Stimulated activated CD8-positive, alpha-beta memory T cell treated with anti-CD3 and anti-CD28 coated beads, Interleukin-15, amount 100 ng/mL, for 4 hours (primary cell): ENCODE measurements around the gene TRABD2B.

Experiments used
- DNase-seq, 2 donors: peaks; one replicate each; pipeline ENCODE4 v3.0.0-alpha.2; 2020; ENCODE audit warnings: low read depth in 2 of 2

The TRABD2B gene

DNA sequence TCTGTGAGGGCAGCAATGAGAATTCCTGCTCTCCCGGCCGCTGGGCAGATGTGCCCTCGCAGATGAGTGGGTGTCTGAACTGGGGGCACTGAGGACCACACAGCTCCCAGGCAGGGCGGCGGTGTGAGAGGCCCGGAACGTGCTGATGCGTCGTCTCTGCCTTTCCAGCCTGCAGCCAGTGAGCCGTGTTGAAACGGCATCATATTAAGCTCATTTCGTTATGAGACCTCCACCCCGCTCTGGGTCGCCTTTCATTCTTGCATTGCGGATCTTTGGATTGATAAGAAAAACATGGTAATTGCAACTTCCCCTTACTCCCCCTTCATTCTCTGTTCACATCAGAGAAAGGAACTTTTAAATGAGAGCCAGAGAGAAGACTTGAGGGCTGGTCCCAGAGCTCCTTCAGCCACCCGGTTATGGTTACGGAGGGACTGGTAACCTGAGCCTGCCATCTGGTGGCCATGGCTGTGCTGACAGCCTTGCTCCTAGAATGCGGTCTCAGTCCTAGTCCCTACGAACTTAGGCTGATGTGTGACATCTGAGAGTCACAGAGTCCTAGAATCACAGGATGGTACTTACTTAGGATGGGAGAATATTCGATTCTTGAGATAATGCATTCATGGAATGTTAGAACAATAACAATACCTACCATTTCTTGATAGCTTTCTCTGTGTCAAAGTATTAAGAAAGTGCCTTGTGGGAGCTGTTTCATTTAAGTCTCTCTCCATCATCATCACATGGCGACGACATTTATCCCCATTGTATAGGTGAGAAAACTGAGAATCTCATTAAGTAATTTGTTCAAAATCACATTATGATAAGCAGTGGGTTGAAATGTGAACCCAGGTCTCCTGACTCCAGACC, 271.0 kb downstream of the TRABD2B start:
- peak; percentile 8 to 40 for DNase-seq

DNA sequence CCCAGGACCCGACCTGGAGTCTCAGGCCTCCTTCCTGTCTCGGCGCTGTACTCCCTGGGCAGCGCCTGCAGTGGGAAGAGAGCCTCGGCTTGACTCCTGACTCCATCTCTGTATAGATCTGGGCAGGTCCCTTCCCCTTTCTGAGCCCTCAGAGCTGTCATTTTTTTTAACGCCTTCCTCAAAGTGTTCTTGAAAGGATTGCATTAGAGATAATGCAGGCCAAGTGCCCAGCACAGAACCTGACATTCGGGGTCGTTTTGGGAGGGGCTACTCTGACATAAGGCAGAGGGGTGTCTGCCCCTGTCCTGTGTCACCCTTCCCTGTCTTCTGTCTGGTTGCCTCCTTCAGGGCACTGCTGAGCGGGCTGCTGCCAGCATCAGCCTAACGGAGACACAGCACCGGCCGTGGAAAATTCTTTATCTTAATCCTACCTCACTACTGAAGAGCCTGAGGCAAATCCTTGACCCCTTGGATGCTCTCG, 271.6 kb downstream of the TRABD2B start:
- no peak for DNase-seq

DNA sequence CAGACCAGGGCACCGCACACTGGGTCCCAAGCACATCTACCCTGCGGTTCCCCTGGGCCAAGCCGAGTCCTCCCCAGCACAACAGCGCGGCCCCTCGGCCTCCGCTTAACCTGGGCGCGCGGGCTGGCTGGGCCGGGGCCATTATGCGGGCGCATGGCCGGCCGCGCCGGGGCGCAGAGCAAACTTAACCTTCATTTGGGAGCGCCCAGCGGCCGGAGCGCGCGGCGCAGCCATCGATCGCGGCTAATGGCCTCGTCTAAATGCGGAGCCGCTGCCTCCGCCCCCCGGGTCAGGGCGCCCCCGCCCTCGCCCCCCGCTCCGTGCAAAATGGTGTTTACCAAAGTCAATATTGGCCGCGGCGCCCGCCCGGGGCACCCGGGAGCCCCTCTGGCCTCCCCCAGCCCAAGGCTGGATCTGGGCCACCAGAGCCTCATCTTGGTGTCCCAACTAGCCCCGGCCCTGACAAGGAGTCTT, 272.1 kb downstream of the TRABD2B start:
- DNase-seq: no peak

DNA sequence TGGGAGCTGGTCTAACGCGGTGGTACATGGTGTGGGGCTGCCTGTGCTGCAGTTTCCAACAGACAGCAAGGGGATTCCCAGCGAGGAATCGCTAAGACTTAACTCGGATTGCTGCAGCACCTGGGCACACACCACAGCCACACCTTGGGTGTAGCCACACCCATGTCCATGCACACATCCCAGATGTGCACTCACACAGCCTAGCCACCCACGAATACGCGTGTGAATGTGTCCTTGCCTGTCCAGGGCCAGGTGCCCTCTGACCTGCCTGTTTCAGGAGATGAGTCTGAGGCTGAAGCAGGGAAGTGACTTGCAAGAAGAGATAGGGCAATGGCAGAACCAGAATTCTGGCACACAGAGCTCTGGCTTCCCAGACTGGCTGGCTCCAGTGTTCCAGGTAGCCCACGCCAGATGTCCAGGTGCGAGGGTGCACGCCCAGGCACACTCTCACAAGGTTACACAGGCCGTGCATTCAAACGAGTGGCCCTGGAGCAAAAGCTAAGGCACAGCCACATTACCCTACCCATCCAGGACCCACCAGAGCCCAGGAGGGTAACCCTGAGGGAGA, 272.7 kb downstream of the TRABD2B start:
- no peak for DNase-seq

DNA sequence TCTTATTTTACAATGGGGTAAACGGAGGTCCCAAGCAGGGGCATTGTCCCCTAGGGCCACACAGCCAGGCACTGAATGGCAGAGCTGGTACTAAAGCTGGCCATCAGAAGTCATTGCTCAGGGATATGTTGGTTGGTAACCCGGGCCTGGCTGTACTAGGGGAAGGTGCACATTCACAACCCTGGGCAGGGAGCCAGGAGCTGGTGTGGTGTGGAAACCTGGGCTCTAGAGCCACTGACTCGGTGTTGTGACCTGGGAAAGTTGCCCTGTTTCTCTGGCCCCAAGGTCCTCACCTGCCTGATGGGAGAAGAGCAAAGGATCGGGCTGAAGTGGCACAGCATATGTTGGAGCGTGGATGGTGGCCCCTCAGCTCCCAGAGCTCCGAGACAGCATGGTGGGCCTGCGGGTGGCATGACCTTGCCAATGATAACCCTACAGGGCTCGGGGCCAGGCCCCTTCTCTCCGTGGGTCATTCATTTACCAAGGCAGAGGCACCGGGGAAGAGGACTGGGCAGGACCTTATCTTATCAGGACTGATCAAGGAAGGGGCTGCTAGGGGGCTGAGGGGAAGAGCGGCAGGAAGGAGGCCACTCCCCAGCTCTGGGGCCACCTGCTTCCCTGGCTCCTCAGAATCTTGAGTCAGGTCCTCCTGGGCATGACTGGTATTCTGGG, 274.1 kb downstream of the TRABD2B start:
- no peak for DNase-seq

DNA sequence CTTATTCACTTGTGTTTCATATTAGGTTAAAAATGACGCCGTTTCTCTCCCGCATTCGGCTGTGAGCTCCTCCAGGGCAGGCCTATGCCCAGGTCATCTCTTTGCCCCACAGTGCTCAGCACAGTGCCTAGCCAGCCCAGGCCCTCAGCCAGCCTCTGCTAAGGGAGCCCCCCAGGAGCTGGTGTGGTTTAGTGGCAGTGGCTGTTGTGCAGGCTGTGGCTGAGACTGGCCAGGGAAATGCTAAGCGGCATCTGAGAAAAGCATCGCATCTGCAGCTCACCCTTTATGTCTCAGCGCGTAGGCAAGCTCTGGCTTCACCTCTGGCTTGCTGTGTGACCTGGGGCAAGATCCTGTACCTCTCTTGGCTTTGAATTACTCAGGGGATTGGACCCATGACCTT, 275.1 kb downstream of the TRABD2B start:
- no peak for DNase-seq

DNA sequence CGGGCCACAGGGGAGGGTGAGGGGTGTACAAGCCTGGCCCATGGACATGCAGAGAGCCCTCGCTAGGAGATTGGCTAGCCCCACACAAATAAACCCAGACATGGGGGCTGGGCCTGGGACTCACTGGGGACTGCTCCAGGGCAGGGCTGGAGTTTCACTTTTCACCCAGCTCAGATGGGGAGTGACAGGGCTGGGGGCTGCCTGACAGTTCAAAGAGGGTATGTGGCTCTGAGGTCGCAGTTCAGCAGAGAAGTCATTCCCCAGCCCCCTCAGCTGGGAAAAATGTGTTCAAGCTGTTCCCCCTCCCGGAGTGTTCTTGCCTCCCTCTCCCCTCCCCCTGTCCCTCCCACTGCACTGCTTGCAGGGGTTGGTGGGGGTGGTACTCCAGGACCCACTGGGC, 277.1 kb downstream of the TRABD2B start:
- DNase-seq: no peak

DNA sequence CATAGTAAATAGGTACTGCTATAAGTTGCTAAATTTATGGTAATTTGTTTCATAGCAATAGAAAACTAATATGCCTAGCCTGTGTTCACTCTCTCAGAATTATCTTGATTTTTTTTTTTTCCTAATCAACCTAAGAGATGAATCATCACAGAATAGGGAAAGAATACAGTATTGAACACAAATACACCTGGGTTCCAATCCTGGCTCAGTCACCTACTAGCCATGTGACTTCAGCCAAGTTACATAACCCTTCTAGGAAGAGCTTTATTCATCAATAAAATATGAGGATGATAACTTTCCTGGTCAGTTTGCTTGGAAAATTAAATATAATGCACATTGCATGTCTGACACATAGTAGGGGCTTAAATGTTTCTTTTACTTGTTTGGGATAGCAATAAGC, 279.8 kb downstream of the TRABD2B start:
- no peak for DNase-seq

DNA sequence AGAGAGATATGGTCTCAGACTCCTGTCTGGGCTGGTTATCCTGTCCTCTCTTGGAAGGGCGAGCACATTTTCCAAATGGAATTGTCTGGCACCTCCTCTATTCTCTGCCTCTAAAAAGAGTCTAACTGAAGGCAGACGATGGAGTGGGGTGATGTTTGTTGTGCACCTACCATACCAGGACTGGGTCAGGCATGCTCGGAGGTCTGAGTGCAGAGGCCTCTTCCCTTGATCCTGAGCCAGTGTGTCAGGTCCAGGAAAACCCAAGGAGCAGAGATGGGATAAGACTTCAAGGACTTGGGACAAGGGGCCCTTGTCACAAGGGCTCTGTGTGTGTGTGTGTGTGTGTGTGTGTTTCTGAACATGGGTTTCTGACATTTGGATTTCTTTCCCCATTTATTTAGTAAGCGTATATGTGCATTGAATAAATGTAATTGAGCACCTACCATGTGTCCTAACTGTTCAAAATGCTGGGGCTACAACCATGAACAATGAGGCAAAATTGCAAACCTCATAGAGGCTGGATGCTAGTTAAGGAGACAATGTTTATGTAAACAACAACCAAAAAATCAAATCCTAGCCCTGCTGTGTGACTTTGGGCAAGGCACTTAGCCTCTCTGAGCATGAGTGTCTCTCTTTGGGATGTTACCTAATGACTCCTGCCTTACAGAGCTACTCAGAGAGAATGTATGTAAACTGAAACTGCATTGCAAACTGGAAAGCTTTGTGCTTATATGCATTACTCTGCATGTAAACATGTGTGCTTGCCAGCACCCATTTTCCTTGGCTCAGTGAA, 283.0 kb downstream of the TRABD2B start:
- no peak for DNase-seq

DNA sequence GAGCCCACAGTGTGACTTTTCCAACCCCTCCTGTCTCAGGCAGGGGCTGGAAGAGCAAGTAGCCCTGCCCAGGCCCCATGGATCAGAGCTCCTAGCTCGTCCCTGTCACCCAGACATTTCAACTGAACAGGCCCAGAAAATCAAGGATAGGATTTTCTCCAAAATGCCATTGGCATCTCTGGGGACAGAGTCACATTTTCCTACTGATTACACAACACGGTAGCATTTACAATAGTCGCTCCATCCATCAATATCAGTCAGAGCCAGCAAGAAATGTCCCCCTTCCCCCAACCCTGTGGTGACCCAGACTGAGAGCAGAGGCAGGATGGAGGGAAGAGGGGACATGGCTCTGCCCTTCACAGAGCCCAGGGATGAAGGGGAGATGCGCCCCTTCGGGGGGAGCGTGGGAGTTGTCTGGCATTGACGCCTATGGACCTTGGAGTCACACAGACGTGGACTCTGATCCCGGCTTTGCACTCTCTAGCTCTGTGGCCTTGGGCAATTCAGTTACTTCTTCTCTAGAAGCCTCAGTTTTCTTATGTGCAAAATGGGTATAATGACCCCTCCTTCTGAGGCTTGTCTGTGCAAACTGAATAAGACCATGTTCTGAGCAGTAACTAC, 283.7 kb downstream of the TRABD2B start:
- no peak for DNase-seq

DNA sequence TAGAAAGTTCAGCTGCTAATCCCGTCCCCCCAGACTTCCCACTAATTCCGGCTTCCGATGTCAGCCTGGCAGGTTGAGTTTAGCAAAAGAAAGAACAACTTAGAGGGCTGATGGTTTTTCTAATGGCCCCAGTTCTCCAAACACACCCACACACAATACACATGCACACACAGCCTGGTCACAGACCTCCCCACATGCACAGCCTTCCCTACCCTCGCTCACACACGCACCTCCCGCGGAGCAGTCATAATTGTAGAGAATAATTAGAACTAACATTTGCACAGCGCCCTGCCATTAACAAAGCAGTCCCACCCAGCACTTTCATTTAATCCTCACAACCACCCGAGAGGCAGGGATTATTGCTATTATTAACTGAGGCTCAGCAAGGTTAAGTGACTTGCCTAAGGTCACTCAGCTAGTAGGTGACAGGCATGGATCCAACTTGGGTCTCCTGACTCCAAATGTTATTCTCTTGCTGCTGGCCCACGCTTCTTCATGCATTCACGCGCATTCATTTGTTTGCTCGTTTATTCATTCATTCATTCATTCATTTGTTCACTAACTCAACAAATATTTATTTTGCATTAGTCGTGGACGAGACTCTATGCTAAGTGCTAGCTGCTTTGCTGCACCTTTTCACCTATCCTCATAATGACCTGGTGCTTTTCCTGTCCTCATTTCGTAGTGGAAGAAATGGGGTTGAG, 284.4 kb downstream of the TRABD2B start:
- no peak for DNase-seq

DNA sequence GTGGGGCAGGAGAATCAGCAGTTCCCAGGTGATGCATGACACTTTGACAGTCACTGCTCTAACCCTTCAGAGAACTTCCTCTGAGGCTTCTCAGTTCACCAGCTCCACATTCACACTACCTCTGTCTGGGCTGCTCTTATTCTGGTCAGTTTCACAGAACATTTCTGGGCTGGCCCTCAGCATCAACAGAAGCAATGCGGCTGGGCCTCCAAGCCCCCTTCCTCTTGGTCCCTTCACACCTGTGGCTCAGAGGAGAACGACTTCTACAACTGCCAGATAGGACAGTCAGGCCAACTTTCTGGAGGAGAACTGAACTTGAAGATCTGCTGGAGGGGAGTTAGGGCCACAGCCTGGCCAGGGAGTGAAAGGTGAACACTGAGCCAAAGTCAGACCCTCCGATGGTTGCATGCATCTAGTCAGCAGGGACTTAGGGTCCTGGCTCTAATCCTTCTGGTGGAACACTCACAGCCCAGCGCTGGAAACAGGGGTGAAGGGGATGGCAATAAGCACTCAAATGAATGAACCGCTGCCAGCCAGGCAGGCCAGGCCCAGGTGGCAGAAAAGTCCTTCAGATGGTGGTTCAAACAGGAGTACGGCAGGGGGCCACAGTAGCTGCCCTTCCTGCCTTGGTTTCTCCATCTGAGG, 285.2 kb downstream of the TRABD2B start:
- DNase-seq: no peak

DNA sequence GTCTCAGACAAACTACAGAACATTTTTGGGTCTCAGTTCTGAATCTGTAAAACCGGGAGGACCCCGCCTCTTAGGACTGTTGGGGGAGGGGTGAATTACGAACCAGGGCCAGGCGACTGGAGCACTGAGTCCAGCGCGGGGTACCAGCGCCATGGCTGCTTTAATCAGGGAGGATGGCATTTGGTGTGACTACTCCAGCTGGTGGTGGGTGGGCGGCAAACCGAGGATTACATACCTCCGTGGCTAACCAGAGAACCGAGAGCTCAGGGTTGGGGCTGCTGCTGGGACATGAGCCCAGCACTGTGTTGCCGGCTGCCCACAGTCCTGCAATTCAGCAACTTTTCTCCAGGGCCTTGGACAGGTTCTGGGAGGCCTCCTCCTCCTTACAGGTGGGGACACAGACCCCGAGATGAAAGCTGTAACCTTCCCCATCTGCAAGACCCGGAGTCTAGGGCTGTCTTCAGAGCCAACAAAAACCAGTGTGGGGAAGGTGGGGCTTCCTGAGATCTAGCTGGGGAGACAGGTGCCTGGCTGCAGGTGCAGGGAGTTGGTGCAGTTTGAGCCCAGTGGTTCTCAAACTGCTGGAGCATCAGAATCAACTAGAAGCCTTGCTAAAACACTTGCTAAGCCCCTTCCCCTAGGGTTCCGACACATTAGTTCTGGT, 285.9 kb downstream of the TRABD2B start:
- no peak for DNase-seq
